Keratinocyte (primary cell): ENCODE measurements around the gene TRAPPC11. TPM values are rescaled to one million over a fixed set of nuclear protein-coding genes. Genes with fewer than 3 reads are reported as not detected.

ENCODE experiments used
- DNase-seq: peaks from one replicate; pipeline ENCODE4 v3.0.0-alpha.2; 2011; ENCODE audit warnings: low read depth, missing footprints, low spot score
- FAIRE-seq: peaks from 2 replicates; lab custom pipeline; 2011; peaks lifted over from hg19 to GRCh38; lab: Jason Lieb, UNC
- H2AFZ ChIP-seq: 2 replicates; pipeline ENCODE4 v1.6.0; 2012; ENCODE audit warnings: low read length, control low read depth, inconsistent platforms; ENCODE audit not compliant: control insufficient read depth
- H3K27ac ChIP-seq: 2 replicates; pipeline ENCODE4 v1.5.1; 2011; ENCODE audit warnings: low read length; ENCODE audit not compliant: control insufficient read depth, insufficient read depth
- H3K27me3 ChIP-seq: 3 replicates; pipeline ENCODE4 v1.6.0; 2011; ENCODE audit warnings: low read length; ENCODE audit not compliant: control insufficient read depth, insufficient read depth; ENCODE audit errors: extremely low read depth
- H3K36me3 ChIP-seq, 2 experiments: 2 replicates in 1 of 2; 3 replicates in 1 of 2; pipeline ENCODE4 v1.5.1; 2011; ENCODE audit warnings: low read length in 2 of 2, mild to moderate bottlenecking in 1 of 2; ENCODE audit not compliant: control insufficient read depth in 2 of 2, insufficient read depth in 2 of 2; ENCODE audit errors: extremely low read depth in 1 of 2
- H3K4me1 ChIP-seq: 3 replicates; pipeline ENCODE4 v1.5.1; 2011; ENCODE audit warnings: low read length; ENCODE audit not compliant: control insufficient read depth, insufficient read depth; ENCODE audit errors: extremely low read depth
- H3K4me2 ChIP-seq: 3 replicates; pipeline ENCODE4 v1.6.0; 2011; ENCODE audit warnings: low read depth, low read length; ENCODE audit not compliant: control insufficient read depth, insufficient read depth; ENCODE audit errors: extremely low read depth
- H3K4me3 ChIP-seq, 3 experiments: fragments of 200-600 bp in 1 of 3; sonication (generic) in 1 of 3; 2 replicates in 2 of 3; 3 replicates in 1 of 3; pipeline ENCODE4 v1.5.1; 2011 to 2016; ENCODE audit warnings: low read length in 3 of 3, mild to moderate bottlenecking in 3 of 3, control low read depth in 2 of 3, inconsistent platforms in 1 of 3, low read depth in 1 of 3, mixed read lengths in 1 of 3, mixed run types in 1 of 3, moderate library complexity in 1 of 3; ENCODE audit not compliant: control insufficient read depth in 2 of 3, insufficient read depth in 2 of 3; ENCODE audit errors: extremely low read depth in 1 of 3
- H3K79me2 ChIP-seq: 2 replicates; pipeline ENCODE4 v1.6.0; 2012; ENCODE audit warnings: low read length; ENCODE audit not compliant: control insufficient read depth, insufficient read depth
- H3K9ac ChIP-seq: 3 replicates; pipeline ENCODE4 v1.6.0; 2011; ENCODE audit warnings: low read length; ENCODE audit not compliant: control insufficient read depth, insufficient read depth; ENCODE audit errors: extremely low read depth
- H3K9me1 ChIP-seq: 3 replicates; pipeline ENCODE4 v1.6.0; 2011; ENCODE audit warnings: low read length; ENCODE audit not compliant: control insufficient read depth, insufficient read depth; ENCODE audit errors: extremely low read depth
- H3K9me3 ChIP-seq: 2 replicates; pipeline ENCODE4 v1.5.1; 2012; ENCODE audit warnings: low read depth, low read length; ENCODE audit not compliant: control insufficient read depth
- H4K20me1 ChIP-seq: 3 replicates; pipeline ENCODE4 v1.6.0; 2011; ENCODE audit warnings: low read length; ENCODE audit not compliant: control insufficient read depth, insufficient read depth; ENCODE audit errors: extremely low read depth
- EZH2 ChIP-seq: IDR thresholded peaks from one replicate; pipeline ENCODE4 v1.6.1; 2012; ENCODE audit warnings: inconsistent platforms, mild to moderate bottlenecking, low read length, moderate library complexity
- dilution Hi-C: fragments of 300-500 bp; cut with MboI; formaldehyde crosslinking; loops from one replicate; pipeline ENCODE4 v1.7.0; 2020; ENCODE audit warnings: low sequenced_read_pairs; ENCODE audit not compliant: extremely low pct_ligation_motif_present
- polyA plus RNA-seq, 5 experiments: library from polyadenylated mRNA; depleted of rRNA in 3 of 5; stranded (reverse) in 3 of 5; stranded (forward) in 1 of 5; unstranded in 1 of 5; fragments of >200 nt; gene quantifications; 1 replicate in 1 of 5; 2 replicates in 3 of 5; 3 replicates in 1 of 5; pipeline versions ENCODE4 v1.2.1 to v1.2.3, GENCODE V29; 2011 to 2012; ENCODE audit warnings: missing spikeins in 2 of 5, low read depth in 1 of 5, low replicate concordance in 1 of 5
- TF ChIP-seq, protein P1 (sequence below), 3 experiments: IDR thresholded peaks in 1 of 3; conservative IDR thresholded peaks in 1 of 3; optimal IDR thresholded peaks in 1 of 3; 2 replicates in 2 of 3; 3 replicates in 1 of 3; pipeline versions ENCODE3 to v1.5.1; 2011; ENCODE audit warnings: low read length in 3 of 3, mild to moderate bottlenecking in 3 of 3, moderate library complexity in 2 of 3, control low read depth in 1 of 3, inconsistent platforms in 1 of 3; ENCODE audit not compliant: insufficient read depth in 2 of 3; ENCODE audit errors: extremely low read depth in 1 of 3

The TRAPPC11 gene
- polyA plus RNA-seq, 1 donor (not counting 4 experiments of a cell fraction or from before 2014, with no cell fraction given): 42.5 TPM

DNA sequence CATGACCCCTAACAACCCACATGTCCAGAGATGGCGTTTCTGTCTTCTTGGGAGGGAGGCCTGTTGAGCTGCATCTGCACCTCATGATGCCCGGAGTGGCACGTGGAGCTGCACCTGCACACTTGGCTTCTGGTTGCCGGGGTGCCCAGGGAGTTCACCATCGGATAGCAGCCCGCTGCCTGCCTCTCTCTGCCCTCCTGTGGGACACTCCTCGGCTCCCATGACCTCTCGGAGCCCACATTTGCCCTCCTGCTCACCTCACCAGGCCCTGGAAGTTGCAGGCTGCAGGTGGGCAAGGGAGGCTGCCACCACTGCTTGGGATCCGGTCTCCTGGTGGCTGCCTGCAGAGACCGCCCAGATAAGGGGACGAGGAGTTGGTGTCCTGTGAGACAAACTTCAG, 74.1 kb downstream of the TRAPPC11 start:
- dilution Hi-C loops: no loop called here
- Histone ChIP-seq H3K9me3 (no peaks in the 10 kb centered on the region), H3K4me1 (peaks cover 16% of the 10 kb centered on the region), H3K9ac (no peak overlapping the region), H2AFZ (no peak overlapping the region), H3K4me2 (no peak overlapping the region), H4K20me1 (no peaks in the 10 kb centered on the region), H3K79me2 (no peaks in the 10 kb centered on the region), H3K9me1 (no peaks in the 10 kb centered on the region), H3K36me3 (no peaks in the 10 kb centered on the region), H3K27me3 (no peaks in the 10 kb centered on the region), H3K27ac (no peak overlapping the region), H3K4me3 (no peak overlapping the region)
- TF ChIP-seq, protein P1, sequence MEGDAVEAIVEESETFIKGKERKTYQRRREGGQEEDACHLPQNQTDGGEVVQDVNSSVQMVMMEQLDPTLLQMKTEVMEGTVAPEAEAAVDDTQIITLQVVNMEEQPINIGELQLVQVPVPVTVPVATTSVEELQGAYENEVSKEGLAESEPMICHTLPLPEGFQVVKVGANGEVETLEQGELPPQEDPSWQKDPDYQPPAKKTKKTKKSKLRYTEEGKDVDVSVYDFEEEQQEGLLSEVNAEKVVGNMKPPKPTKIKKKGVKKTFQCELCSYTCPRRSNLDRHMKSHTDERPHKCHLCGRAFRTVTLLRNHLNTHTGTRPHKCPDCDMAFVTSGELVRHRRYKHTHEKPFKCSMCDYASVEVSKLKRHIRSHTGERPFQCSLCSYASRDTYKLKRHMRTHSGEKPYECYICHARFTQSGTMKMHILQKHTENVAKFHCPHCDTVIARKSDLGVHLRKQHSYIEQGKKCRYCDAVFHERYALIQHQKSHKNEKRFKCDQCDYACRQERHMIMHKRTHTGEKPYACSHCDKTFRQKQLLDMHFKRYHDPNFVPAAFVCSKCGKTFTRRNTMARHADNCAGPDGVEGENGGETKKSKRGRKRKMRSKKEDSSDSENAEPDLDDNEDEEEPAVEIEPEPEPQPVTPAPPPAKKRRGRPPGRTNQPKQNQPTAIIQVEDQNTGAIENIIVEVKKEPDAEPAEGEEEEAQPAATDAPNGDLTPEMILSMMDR (optimal IDR thresholded peaks at IDR 0.05 in 1 of 3, IDR thresholded peaks at IDR 0.05 in 1 of 3, conservative IDR thresholded peaks at IDR 0.05 in 1 of 3; ENCODE audit: extremely low read depth in 1 of 3, insufficient read depth in 2 of 3, low read length in 3 of 3): no peak
- no peak for TF ChIP-seq EZH2
- FAIRE-seq (no peak), DNase-seq (no peak)

DNA sequence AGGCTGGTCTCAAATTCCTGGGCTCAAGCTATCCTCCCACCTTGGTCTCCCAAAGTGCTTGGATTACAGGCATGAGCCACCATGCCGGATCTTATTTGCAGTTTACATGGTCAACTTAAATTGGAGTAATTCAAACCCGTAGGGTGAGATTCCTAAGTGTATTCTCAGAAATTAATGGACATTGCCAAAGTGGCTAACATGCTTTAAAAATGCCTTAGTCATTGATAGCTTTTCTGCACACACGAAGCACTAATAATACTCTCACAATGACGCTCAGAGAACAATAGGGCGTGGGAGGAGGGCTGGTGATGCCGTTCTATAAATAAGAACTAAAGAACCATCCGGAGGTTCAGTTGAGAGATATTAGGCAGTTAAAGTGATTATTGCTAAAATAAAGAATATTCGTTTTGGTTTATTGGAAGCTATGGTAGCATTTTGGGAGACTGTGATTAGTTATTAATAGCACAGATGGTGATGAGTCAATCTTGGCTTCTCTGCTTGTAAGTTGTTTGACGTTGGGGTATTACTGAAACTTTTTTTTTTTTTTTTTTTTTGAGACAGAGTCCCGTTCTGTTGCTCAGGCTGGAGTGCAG, 79.1 kb downstream of the TRAPPC11 start:
- no peak overlapping the region for H3K4me3 ChIP-seq
- FAIRE-seq: no peak

More for the DNA sequence above, 79.1 kb downstream of the TRAPPC11 start:
- dilution Hi-C loops: no loop called here
- H3K4me1 ChIP-seq: peaks cover 3% of the 10 kb centered on the region
- no peak overlapping the region for H3K9ac ChIP-seq
- H3K27me3 ChIP-seq: no peaks in the 10 kb centered on the region
- no peaks in the 10 kb centered on the region for H3K36me3 ChIP-seq
- TF ChIP-seq, protein P1 (optimal IDR thresholded peaks at IDR 0.05 in 1 of 3, IDR thresholded peaks at IDR 0.05 in 1 of 3, conservative IDR thresholded peaks at IDR 0.05 in 1 of 3; ENCODE audit: extremely low read depth in 1 of 3, insufficient read depth in 2 of 3, low read length in 3 of 3): no peak
- TF ChIP-seq EZH2: no peak
- H3K9me3 ChIP-seq: no peaks in the 10 kb centered on the region
- peak overlapping the region; percentile 13 for H3K27ac ChIP-seq
- H3K4me2 ChIP-seq: peak overlapping the region; percentile 71
- no peak for DNase-seq
- H3K9me1 ChIP-seq: no peaks in the 10 kb centered on the region
- no peaks in the 10 kb centered on the region for H4K20me1 ChIP-seq
- H2AFZ ChIP-seq: no peak overlapping the region
- no peaks in the 10 kb centered on the region for H3K79me2 ChIP-seq
